ENCODE results near the gene GSK3A.
"Not testable (repeated sequence)": the region's sequence is repeated elsewhere in the genome, so short reads cannot be mapped to it uniquely, and the experiment has no call there.

The GSK3A gene

GRCh38 chr19:42267644-42268141 lies 25.3 kb upstream of the GSK3A start:
- DNase-seq = no peak

- DNase-seq = not testable (repeated sequence)
These were observed 24.7 kb upstream of the GSK3A start for GRCh38 chr19:42266928-42267603.

- DNase-seq = not testable (repeated sequence)
These were observed 23.7 kb upstream of the GSK3A start for GRCh38 chr19:42266105-42266504.

- DNase-seq = no peak
These were observed 19.4 kb upstream of the GSK3A start for GRCh38 chr19:42261763-42262162.

- DNase-seq = not testable (repeated sequence)
These were observed 15.4 kb upstream of the GSK3A start for GRCh38 chr19:42257842-42258241.

GRCh38 chr19:42255766-42256745 lies 13.7 kb upstream of the GSK3A start:
- DNase-seq = peak; percentile 58

- DNase-seq = peak; percentile 83
These were observed 12.7 kb upstream of the GSK3A start, which contains the start of gene ERF for GRCh38 chr19:42254850-42255765. TSS of gene ERF (minus strand) at chr19:42255128. CDS start at chr19:42254999, 129 bp downstream.

GRCh38 chr19:42254089-42254849 lies 11.9 kb upstream of the GSK3A start:
- DNase-seq = peak; percentile 48

- DNase-seq = peak; percentile 48
These were observed 11.1 kb upstream of the GSK3A start for GRCh38 chr19:42253245-42254088.

GRCh38 chr19:42252365-42253244 lies 10.2 kb upstream of the GSK3A start:
- DNase-seq = no peak

- no peak for DNase-seq
These were observed 9.4 kb upstream of the GSK3A start for GRCh38 chr19:42251572-42252358.

GRCh38 chr19:42250666-42251531 lies 8.5 kb upstream of the GSK3A start:
- DNase-seq = no peak

- DNase-seq = no peak
These were observed 7.8 kb upstream of the GSK3A start for GRCh38 chr19:42250183-42250665.

GRCh38 chr19:42249769-42250168 lies 7.4 kb upstream of the GSK3A start:
- no peak for DNase-seq

- DNase-seq = no peak
These were observed 6.8 kb upstream of the GSK3A start for GRCh38 chr19:42249149-42249750.

GRCh38 chr19:42248270-42249148 lies 6.1 kb upstream of the GSK3A start:
- no peak for DNase-seq

Measured in NCI-H226 (cell line).